Calu3 (cell line): ENCODE data around the gene CASP9. TPM values are rescaled to one million over a fixed set of nuclear protein-coding genes. Genes with fewer than 3 reads are reported as not detected.
"Not testable (repeated sequence)": the region's sequence is repeated elsewhere in the genome, so short reads cannot be mapped to it uniquely, and the experiment has no call there.

Experiments used
- BruUV-seq: library from RNA; stranded (reverse); fragments of 400-500 nt; replicated peaks from 2 replicates; lab custom pipeline; 2021; lab: Mats Ljungman, UMichigan
- CTCF ChIA-PET: fragments of 300-600 bp; sonication (Branson Sonifier 250); formaldehyde crosslinking; loops from one replicate; lab custom pipeline; 2022; ENCODE audit warnings: antibody characterized with exemption; lab: Charles Lee
- DNase-seq: peaks from one replicate; pipeline ENCODE4 v3.0.0; 2022
- H3K27ac Mint-ChIP-seq: one replicate; pipeline ENCODE4 v1.8.0; 2022; ENCODE audit warnings: mixed read lengths; ENCODE audit not compliant: unreplicated experiment
- H3K27me3 Mint-ChIP-seq: one replicate; pipeline ENCODE4 v1.8.0; 2022; ENCODE audit warnings: mixed read lengths; ENCODE audit not compliant: unreplicated experiment
- H3K36me3 Mint-ChIP-seq: one replicate; pipeline ENCODE4 v1.8.0; 2022; ENCODE audit warnings: mild to moderate bottlenecking, moderate library complexity, mixed read lengths; ENCODE audit not compliant: insufficient read depth, unreplicated experiment
- H3K4me1 Mint-ChIP-seq: one replicate; pipeline ENCODE4 v1.8.0; 2022; ENCODE audit warnings: mild to moderate bottlenecking, low read depth, mixed read lengths; ENCODE audit not compliant: unreplicated experiment
- H3K4me3 Mint-ChIP-seq: one replicate; pipeline ENCODE4 v1.8.0; 2022; ENCODE audit warnings: mild to moderate bottlenecking, low read depth, moderate library complexity, mixed read lengths; ENCODE audit not compliant: unreplicated experiment
- H3K9me3 Mint-ChIP-seq: one replicate; pipeline ENCODE4 v1.8.0; 2022; ENCODE audit warnings: low read depth, mixed read lengths; ENCODE audit not compliant: unreplicated experiment
- intact Hi-C: fragments of 100-400 bp; cut with micrococcal nuclease; formaldehyde crosslinking; loops from one replicate; pipeline ENCODE4 v1.10.0; 2022; ENCODE audit not compliant: unreplicated experiment
- total RNA-seq: library from RNA; stranded (reverse); gene quantifications from 2 replicates; pipeline ENCODE4 v1.2.3, GENCODE V29; 2022
- TF ChIP-seq, protein P1 (sequence below): fragments of 200-600 bp; IDR thresholded peaks from one replicate; pipeline ENCODE4 v1.8.0; 2022; ENCODE audit warnings: antibody characterized with exemption; ENCODE audit not compliant: unreplicated experiment

The CASP9 gene
- total RNA-seq, 1 experiment from 2014 or later: 8.4 TPM

DNA sequence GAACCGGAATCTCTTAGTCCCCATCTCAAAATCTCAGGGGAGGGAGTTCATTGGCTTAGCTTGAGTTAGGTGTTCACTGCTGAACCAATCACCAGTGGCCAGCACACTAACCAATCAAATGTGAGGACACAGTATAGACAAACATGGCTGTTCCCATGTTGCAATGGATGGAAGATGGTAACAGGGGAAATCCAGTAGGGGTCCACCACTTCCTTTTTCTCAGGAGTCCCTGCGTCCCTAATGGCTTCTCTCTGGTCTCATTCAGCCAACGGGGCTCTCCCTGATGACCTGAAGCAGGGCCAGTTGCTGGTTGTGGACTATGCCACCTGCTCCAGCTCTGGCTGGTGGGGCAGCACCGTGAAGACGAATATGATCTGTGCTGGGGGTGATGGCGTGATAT lies 38.4 kb downstream of the CASP9 start:
- no peaks in the 10 kb centered on the region for H3K9me3 Mint-ChIP-seq
- DNase-seq: no peak
- TF ChIP-seq, protein P1, sequence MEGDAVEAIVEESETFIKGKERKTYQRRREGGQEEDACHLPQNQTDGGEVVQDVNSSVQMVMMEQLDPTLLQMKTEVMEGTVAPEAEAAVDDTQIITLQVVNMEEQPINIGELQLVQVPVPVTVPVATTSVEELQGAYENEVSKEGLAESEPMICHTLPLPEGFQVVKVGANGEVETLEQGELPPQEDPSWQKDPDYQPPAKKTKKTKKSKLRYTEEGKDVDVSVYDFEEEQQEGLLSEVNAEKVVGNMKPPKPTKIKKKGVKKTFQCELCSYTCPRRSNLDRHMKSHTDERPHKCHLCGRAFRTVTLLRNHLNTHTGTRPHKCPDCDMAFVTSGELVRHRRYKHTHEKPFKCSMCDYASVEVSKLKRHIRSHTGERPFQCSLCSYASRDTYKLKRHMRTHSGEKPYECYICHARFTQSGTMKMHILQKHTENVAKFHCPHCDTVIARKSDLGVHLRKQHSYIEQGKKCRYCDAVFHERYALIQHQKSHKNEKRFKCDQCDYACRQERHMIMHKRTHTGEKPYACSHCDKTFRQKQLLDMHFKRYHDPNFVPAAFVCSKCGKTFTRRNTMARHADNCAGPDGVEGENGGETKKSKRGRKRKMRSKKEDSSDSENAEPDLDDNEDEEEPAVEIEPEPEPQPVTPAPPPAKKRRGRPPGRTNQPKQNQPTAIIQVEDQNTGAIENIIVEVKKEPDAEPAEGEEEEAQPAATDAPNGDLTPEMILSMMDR: no peak
- no peaks in the 10 kb centered on the region for H3K36me3 Mint-ChIP-seq
- H3K4me1 Mint-ChIP-seq: no peaks in the 10 kb centered on the region
- no peak overlapping the region for H3K27ac Mint-ChIP-seq
- H3K4me3 Mint-ChIP-seq: no peak overlapping the region
- intact Hi-C loops: no loop called here
- no peaks in the 10 kb centered on the region for H3K27me3 Mint-ChIP-seq
- CTCF ChIA-PET: no interaction called here
- no TSS peak for BruUV-seq

DNA sequence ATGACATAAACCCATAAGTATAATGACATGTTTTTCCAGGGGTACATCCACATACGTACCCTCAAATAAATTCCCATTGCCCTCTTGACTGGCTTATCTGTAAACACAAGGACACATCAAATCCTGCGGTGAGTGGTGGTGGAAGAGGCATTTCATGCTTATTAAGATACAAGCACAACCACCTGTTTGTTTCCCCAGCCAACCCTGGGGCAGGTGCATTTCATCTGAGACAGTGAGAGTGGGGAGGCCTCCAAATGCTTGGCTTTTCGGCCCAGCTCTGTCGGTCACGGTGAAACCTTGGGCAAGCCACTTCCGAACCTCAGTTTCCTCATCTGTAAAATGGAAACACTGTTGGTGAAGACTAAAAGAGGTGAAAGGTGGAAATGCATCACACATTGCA lies 39.6 kb downstream of the CASP9 start:
- intact Hi-C loops, H3K4me3 Mint-ChIP-seq, H3K27me3 Mint-ChIP-seq, CTCF ChIA-PET, H3K4me1 Mint-ChIP-seq, H3K9me3 Mint-ChIP-seq, DNase-seq, BruUV-seq, H3K36me3 Mint-ChIP-seq, H3K27ac Mint-ChIP-seq: not testable (repeated sequence)

DNA sequence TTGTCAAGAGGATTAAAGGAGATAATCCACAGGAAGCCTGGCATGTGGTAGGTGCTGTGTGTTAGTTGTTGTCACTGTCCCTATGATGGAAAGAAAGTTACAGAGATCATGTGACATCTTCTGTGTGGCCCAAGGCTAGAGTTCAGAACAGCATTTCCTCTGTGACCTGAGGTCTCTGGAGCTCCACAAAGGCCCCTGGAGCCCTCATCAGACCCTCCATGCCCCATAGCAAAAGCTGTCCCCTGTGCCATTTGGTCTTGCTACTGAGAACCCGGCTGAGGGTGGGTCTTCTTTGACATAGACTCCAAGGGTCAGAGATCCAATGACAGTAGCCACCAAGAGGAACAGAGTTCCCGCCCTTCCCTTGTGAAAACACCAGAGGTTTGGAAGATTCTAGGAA lies 40.0 kb downstream of the CASP9 start:
- DNase-seq: no peak
- Mint-ChIP-seq H3K4me1 (no peaks in the 10 kb centered on the region), H3K9me3 (no peaks in the 10 kb centered on the region), H3K27ac (no peak overlapping the region), H3K4me3 (no peak overlapping the region), H3K36me3 (no peaks in the 10 kb centered on the region), H3K27me3 (no peaks in the 10 kb centered on the region)
- CTCF ChIA-PET: no interaction called here
- intact Hi-C loops: no loop called here
- TF ChIP-seq, protein P1: no peak
- no TSS peak for BruUV-seq

DNA sequence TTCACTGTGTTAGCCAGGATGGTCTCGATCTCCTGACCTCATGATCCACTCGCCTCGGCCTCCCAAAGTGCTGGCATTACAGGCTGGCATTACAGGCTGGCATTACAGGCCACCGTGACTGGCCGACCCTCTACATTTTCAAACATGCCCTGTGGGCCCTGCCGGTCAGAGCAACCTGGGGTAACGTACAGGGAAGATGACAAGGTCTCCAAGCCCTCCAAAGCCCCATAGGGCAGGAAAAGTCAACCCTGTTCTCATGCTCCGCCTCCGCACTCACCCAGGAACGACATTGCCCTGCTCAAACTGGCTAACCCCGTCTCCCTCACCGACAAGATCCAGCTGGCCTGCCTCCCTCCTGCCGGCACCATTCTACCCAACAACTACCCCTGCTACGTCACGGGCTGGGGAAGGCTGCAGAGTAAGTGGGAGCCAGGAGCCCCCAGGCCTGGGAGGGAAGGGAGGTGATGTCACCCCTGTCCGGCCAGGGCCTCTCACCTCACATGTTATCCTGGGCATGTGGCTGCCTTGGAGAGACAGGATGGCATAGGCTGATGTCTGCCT lies 41.0 kb downstream of the CASP9 start:
- H3K4me1 Mint-ChIP-seq, H3K27me3 Mint-ChIP-seq, intact Hi-C loops, DNase-seq, H3K4me3 Mint-ChIP-seq, H3K9me3 Mint-ChIP-seq, BruUV-seq, H3K36me3 Mint-ChIP-seq, H3K27ac Mint-ChIP-seq, CTCF ChIA-PET: not testable (repeated sequence)

DNA sequence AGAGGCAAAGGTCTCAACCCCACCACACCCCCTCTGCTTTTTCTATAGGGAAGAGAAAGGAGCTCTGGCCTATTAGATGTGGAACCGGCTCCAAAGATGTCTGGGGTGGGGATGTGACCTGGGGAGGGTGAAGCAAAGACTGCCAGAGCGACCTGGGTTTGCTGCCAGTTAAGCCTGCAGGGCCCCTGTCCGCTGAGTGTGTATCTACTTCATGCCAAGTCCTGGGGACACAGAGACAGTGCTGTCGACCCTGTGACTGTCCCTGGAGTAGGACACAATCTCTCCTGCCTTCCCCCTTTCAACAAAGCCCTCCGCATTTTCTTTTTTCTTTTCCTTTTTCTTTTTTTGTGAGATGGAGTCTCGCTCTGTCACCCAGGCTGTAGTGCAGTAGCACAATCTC lies 41.6 kb downstream of the CASP9 start:
- H3K36me3 Mint-ChIP-seq, H3K4me3 Mint-ChIP-seq, DNase-seq, CTCF ChIA-PET, H3K4me1 Mint-ChIP-seq, H3K9me3 Mint-ChIP-seq, intact Hi-C loops, BruUV-seq, H3K27me3 Mint-ChIP-seq, H3K27ac Mint-ChIP-seq: not testable (repeated sequence)

DNA sequence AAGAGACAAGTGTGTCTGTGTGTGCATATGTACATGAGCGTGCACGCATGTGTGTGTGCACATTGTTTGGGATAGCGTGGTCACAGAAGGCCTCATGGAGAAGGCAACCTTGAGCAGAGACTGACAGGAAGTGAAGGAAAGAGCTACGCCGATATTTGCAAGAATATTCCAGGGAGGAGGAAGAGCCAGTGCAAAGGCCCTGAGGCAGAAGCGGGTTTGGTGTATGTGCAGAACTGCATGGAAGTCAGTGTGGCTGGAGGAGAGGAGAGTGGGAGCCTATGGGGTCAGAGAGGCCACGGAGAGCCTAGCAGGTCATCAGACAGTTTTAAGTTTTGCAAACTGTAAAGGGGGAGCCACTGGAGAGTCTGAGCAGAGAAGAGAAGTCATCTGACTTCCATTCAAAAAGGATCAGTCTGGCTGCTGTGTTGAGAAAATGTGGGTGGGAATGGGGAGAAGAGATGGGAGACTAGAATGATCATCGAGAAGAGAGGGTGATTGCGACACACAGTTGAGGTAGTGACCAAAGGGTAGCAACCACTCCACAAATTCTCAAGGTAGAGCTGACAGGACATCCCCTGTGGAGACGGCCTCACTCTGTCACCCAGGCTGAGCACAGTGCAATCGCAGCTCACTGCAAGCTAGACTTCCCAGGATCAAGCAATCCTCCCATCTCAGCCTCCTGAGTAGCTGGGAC lies 44.2 kb downstream of the CASP9 start:
- no peak for DNase-seq
- Mint-ChIP-seq H3K9me3 (no peaks in the 10 kb centered on the region), H3K4me1 (no peaks in the 10 kb centered on the region), H3K4me3 (no peak overlapping the region), H3K27me3 (no peaks in the 10 kb centered on the region), H3K36me3 (no peaks in the 10 kb centered on the region), H3K27ac (no peak overlapping the region)
- BruUV-seq: no TSS peak
- CTCF ChIA-PET: no interaction called here
- intact Hi-C loops: no loop called here
- TF ChIP-seq, protein P1: no peak
